ENCODE results near the gene TANK.

The TANK gene

GRCh38 chr2:161204846-161205245 lies 44.6 kb downstream of the TANK start:
- DNase-seq (ENCODE audit: low read depth), result no peak
- TF ChIP-seq, protein P1, sequence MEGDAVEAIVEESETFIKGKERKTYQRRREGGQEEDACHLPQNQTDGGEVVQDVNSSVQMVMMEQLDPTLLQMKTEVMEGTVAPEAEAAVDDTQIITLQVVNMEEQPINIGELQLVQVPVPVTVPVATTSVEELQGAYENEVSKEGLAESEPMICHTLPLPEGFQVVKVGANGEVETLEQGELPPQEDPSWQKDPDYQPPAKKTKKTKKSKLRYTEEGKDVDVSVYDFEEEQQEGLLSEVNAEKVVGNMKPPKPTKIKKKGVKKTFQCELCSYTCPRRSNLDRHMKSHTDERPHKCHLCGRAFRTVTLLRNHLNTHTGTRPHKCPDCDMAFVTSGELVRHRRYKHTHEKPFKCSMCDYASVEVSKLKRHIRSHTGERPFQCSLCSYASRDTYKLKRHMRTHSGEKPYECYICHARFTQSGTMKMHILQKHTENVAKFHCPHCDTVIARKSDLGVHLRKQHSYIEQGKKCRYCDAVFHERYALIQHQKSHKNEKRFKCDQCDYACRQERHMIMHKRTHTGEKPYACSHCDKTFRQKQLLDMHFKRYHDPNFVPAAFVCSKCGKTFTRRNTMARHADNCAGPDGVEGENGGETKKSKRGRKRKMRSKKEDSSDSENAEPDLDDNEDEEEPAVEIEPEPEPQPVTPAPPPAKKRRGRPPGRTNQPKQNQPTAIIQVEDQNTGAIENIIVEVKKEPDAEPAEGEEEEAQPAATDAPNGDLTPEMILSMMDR (conservative IDR thresholded peaks at IDR 0.05; ENCODE audit: control insufficient read depth, insufficient read depth, low read depth, low read length), result no peak
- no peak overlapping the region for H3K4me3 ChIP-seq (ENCODE audit: control insufficient read depth, low read depth, low read length)

DNA sequence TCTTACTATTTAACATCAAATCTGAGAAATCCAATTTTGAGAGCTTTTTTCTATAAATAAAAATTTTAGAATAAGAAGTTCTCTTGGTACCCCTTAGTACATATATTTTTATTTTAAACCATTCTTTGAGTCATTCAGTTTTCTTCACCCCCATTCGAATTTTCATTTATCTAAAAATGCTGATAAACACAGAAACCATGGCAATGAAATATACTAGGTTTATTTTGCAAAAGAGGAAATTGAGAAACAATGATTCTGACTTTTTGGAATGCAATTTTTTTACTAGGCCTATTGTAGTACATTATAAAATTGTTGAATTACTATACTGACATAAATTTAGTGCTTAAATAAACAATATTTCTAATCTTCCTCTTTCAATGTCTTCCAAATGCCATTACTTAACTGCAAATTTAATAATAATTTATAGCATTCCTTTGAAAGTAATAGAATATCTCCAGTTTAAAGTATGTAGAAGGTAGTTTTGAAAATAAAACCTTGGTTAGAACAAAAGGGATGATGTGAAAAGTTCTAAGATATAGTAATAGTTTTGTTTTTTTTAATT lies 46.3 kb downstream of the TANK start:
- no peak overlapping the region for H3K4me3 ChIP-seq (ENCODE audit: control insufficient read depth, low read depth, low read length)
- TF ChIP-seq, protein P1 (conservative IDR thresholded peaks at IDR 0.05; ENCODE audit: control insufficient read depth, insufficient read depth, low read depth, low read length), result no peak
- DNase-seq (ENCODE audit: low read depth), result no peak

GRCh38 chr2:161207941-161208340 lies 47.7 kb downstream of the TANK start:
- DNase-seq (ENCODE audit: low read depth), result peak; percentile 4
- no peak overlapping the region for H3K4me3 ChIP-seq (ENCODE audit: control insufficient read depth, low read depth, low read length)
- TF ChIP-seq, protein P1 (conservative IDR thresholded peaks at IDR 0.05; ENCODE audit: control insufficient read depth, insufficient read depth, low read depth, low read length), result no peak

- H3K4me3 ChIP-seq (ENCODE audit: control insufficient read depth, low read depth, low read length), result no peak overlapping the region
- TF ChIP-seq, protein P1 (conservative IDR thresholded peaks at IDR 0.05; ENCODE audit: control insufficient read depth, insufficient read depth, low read depth, low read length), result no peak
Observed at GRCh38 chr2:161208527-161209139, 48.4 kb downstream of the TANK start.

GRCh38 chr2:161209902-161210301 lies 49.7 kb downstream of the TANK start:
- H3K4me3 ChIP-seq (ENCODE audit: control insufficient read depth, low read depth, low read length), result no peak overlapping the region
- no peak for DNase-seq (ENCODE audit: low read depth)
- TF ChIP-seq, protein P1 (conservative IDR thresholded peaks at IDR 0.05; ENCODE audit: control insufficient read depth, insufficient read depth, low read depth, low read length), result no peak

More at GRCh38 chr2:161208527-161209139, 48.4 kb downstream of the TANK start:
- DNase-seq (ENCODE audit: low read depth), result peak; percentile 91

- H3K4me3 ChIP-seq (ENCODE audit: control insufficient read depth, low read depth, low read length), result no peak overlapping the region
- DNase-seq (ENCODE audit: low read depth), result no peak
- TF ChIP-seq, protein P1 (conservative IDR thresholded peaks at IDR 0.05; ENCODE audit: control insufficient read depth, insufficient read depth, low read depth, low read length), result no peak
Observed at GRCh38 chr2:161217597-161218185, 57.5 kb downstream of the TANK start.
